GM23338 (cell line): Measurements from ENCODE around the gene NAA10. TPM values are rescaled to one million over a fixed set of nuclear protein-coding genes. Genes with fewer than 3 reads are reported as not detected.

Experiments used
- ATAC-seq: fragments of 200-7000 bp; cut with Tn5 transposase; 3 replicates; pipeline ENCODE4 v1.9.1; 2020
- DNase-seq: peaks from one replicate; pipeline ENCODE4 v3.0.0-alpha.2; 2015; ENCODE audit warnings: low spot score
- H2AFZ ChIP-seq: fragments of 200-600 bp; sonication (generic); 2 replicates; pipeline ENCODE4 v1.8.0; 2016; ENCODE audit warnings: antibody characterized with exemption, mild to moderate bottlenecking, moderate library complexity
- H3F3A ChIP-seq: fragments of 200-600 bp; sonication (generic); replicated peaks from 2 replicates; pipeline ENCODE4 v1.8.0; 2017; ENCODE audit warnings: antibody characterized with exemption, mixed run types, low read depth
- H3K27ac ChIP-seq: fragments of 200-600 bp; sonication (generic); 2 replicates; pipeline ENCODE4 v1.6.1; 2016; ENCODE audit warnings: low read depth
- H3K27me3 ChIP-seq: fragments of 200-600 bp; sonication (generic); 2 replicates; pipeline ENCODE4 v1.8.0; 2016; ENCODE audit warnings: mild to moderate bottlenecking, mixed run types, moderate library complexity; ENCODE audit not compliant: insufficient read depth
- H3K36me3 ChIP-seq: fragments of 200-600 bp; sonication (generic); 2 replicates; pipeline ENCODE4 v1.8.0; 2016; ENCODE audit warnings: mild to moderate bottlenecking; ENCODE audit not compliant: insufficient read depth
- H3K4me1 ChIP-seq: fragments of 200-600 bp; sonication (generic); 2 replicates; pipeline ENCODE4 v1.8.0; 2016; ENCODE audit warnings: mild to moderate bottlenecking, moderate library complexity; ENCODE audit not compliant: insufficient read depth
- H3K4me2 ChIP-seq: fragments of 200-600 bp; sonication (generic); 2 replicates; pipeline ENCODE4 v1.7.1; 2017; ENCODE audit warnings: mixed run types
- H3K4me3 ChIP-seq: fragments of 200-600 bp; sonication (generic); 2 replicates; pipeline ENCODE4 v1.6.1; 2016; ENCODE audit warnings: mixed run types
- H3K79me2 ChIP-seq: fragments of 200-600 bp; sonication (generic); replicated peaks from 2 replicates; pipeline ENCODE4 v1.8.0; 2017; ENCODE audit warnings: mild to moderate bottlenecking; ENCODE audit not compliant: insufficient read depth
- H3K9me2 ChIP-seq: fragments of 200-600 bp; sonication (generic); 2 replicates; pipeline ENCODE4 v1.8.0; 2017; ENCODE audit not compliant: insufficient read depth
- H4K20me1 ChIP-seq: fragments of 200-600 bp; sonication (generic); replicated peaks from 2 replicates; pipeline ENCODE4 v1.8.0; 2017; ENCODE audit warnings: mild to moderate bottlenecking; ENCODE audit not compliant: insufficient read depth
- H3K27ac Mint-ChIP-seq: 2 replicates; pipeline ENCODE4 v1.8.0; 2020; ENCODE audit warnings: inconsistent platforms, mild to moderate bottlenecking, moderate library complexity, mixed read lengths
- H3K27me3 Mint-ChIP-seq: 3 replicates; pipeline ENCODE4 v1.8.0; 2022; ENCODE audit warnings: low read depth, mild to moderate bottlenecking, moderate library complexity, mixed read lengths, inconsistent platforms; ENCODE audit not compliant: insufficient read depth, poor library complexity
- H3K36me3 Mint-ChIP-seq: 3 replicates; pipeline ENCODE4 v1.8.0; 2021; ENCODE audit warnings: low read depth, mild to moderate bottlenecking, inconsistent platforms, moderate library complexity, mixed read lengths
- H3K4me1 Mint-ChIP-seq: 3 replicates; pipeline ENCODE4 v1.8.0; 2020; ENCODE audit warnings: mild to moderate bottlenecking, inconsistent platforms, mixed read lengths
- H3K4me3 Mint-ChIP-seq: 3 replicates; pipeline ENCODE4 v1.8.0; 2021; ENCODE audit warnings: moderate library complexity, mild to moderate bottlenecking, inconsistent platforms, mixed read lengths
- H3K9me3 Mint-ChIP-seq: 3 replicates; pipeline ENCODE4 v1.8.0; 2020; ENCODE audit warnings: moderate library complexity, mild to moderate bottlenecking, inconsistent platforms, mixed read lengths
- CREB1 ChIP-seq: fragments of 250-450 bp; sonication (Bioruptor Pico); IDR thresholded peaks from 2 replicates; pipeline ENCODE4 v1.5.0; 2020; ENCODE audit warnings: low read depth, mild to moderate bottlenecking, moderate library complexity
- JUNB ChIP-seq: IDR thresholded peaks from one replicate; pipeline ENCODE4 v1.6.1; 2016; ENCODE audit warnings: antibody characterized with exemption; ENCODE audit not compliant: unreplicated experiment
- STAT1 ChIP-seq: IDR thresholded peaks from one replicate; pipeline ENCODE4 v1.6.1; 2016; ENCODE audit warnings: antibody characterized with exemption; ENCODE audit not compliant: unreplicated experiment
- ZNF462 ChIP-seq: fragments of 250-450 bp; sonication (Bioruptor Pico); IDR thresholded peaks from 2 replicates; pipeline ENCODE4 v1.5.0; 2020; ENCODE audit warnings: mild to moderate bottlenecking, moderate library complexity
- polyA plus RNA-seq: library from polyadenylated mRNA; unstranded; fragments of >200 nt; fragmentation: Nextera tagmentation; extraction: Ambion mirVana; gene quantifications from 2 replicates; pipeline ENCODE4 v1.2.1, GENCODE V29; 2016
- total RNA-seq: library from RNA; depleted of rRNA; stranded (reverse); fragments of >200 nt; shearing (Covaris generic); gene quantifications from 2 replicates; pipeline ENCODE4 v1.2.3, GENCODE V29; 2014
- TF ChIP-seq, protein P1 (sequence below): IDR thresholded peaks from one replicate; pipeline ENCODE4 v1.6.1; 2018; ENCODE audit warnings: antibody characterized with exemption; ENCODE audit not compliant: unreplicated experiment

The NAA10 gene
- total and polyA plus RNA-seq, 2 experiments from 2014 or later: 136 to 145 TPM

GRCh38 chrX:153908219-153908860 is 26.5 kb downstream of the NAA10 start (continued):
- TF ChIP-seq ZNF462 (CRISPR knock-in tag): no peak

- Histone ChIP-seq H3K9me2 (no peaks in the 10 kb centered on the region), H2AFZ (no peak overlapping the region), H3F3A (no peaks in the 10 kb centered on the region), H3K4me1 (no peaks in the 10 kb centered on the region), H3K79me2 (no peaks in the 10 kb centered on the region), H3K4me3 (no peak overlapping the region), H4K20me1 (no peaks in the 10 kb centered on the region), H3K27ac (no peak overlapping the region), H3K36me3 (no peaks in the 10 kb centered on the region), H3K4me2 (no peak overlapping the region), H3K27me3 (no peaks in the 10 kb centered on the region)
- Mint-ChIP-seq H3K36me3 (peaks cover 6% of the 10 kb centered on the region; the same call in 2 of the 3 replicates), H3K4me1 (peaks cover 12% of the 10 kb centered on the region; the same call in 2 of the 3 replicates), H3K9me3 (no peaks in the 10 kb centered on the region), H3K4me3 (no peak overlapping the region), H3K27me3 (peaks cover 7% of the 10 kb centered on the region), H3K27ac (no peak overlapping the region)
- no peak for ATAC-seq
- DNase-seq: no peak
- TF ChIP-seq ZNF462 (CRISPR knock-in tag) (no peak), STAT1 (no peak), CREB1 (CRISPR knock-in tag) (no peak), JUNB (no peak)
- TF ChIP-seq, protein P1, sequence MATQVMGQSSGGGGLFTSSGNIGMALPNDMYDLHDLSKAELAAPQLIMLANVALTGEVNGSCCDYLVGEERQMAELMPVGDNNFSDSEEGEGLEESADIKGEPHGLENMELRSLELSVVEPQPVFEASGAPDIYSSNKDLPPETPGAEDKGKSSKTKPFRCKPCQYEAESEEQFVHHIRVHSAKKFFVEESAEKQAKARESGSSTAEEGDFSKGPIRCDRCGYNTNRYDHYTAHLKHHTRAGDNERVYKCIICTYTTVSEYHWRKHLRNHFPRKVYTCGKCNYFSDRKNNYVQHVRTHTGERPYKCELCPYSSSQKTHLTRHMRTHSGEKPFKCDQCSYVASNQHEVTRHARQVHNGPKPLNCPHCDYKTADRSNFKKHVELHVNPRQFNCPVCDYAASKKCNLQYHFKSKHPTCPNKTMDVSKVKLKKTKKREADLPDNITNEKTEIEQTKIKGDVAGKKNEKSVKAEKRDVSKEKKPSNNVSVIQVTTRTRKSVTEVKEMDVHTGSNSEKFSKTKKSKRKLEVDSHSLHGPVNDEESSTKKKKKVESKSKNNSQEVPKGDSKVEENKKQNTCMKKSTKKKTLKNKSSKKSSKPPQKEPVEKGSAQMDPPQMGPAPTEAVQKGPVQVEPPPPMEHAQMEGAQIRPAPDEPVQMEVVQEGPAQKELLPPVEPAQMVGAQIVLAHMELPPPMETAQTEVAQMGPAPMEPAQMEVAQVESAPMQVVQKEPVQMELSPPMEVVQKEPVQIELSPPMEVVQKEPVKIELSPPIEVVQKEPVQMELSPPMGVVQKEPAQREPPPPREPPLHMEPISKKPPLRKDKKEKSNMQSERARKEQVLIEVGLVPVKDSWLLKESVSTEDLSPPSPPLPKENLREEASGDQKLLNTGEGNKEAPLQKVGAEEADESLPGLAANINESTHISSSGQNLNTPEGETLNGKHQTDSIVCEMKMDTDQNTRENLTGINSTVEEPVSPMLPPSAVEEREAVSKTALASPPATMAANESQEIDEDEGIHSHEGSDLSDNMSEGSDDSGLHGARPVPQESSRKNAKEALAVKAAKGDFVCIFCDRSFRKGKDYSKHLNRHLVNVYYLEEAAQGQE: no peak
Measured at GRCh38 chrX:153907456-153907855, 27.4 kb downstream of the NAA10 start.
